ENCODE data around the gene TMBIM1. TPM values are rescaled to one million over a fixed set of nuclear protein-coding genes. Genes with fewer than 3 reads are reported as not detected.
A peak's percentile ranks its signal among the peaks of the same experiment; 100 is the strongest.

TMBIM1 gene
- total RNA-seq, 2 donors from 2014 or later: 273 to 375 TPM

GRCh38 chr2:218280260-218280870, 11.9 kb downstream of the TMBIM1 start:
- peaks cover 50% of the 10 kb centered on the region for H3K36me3 ChIP-seq
- intact Hi-C loops (cut with DNase I): no loop called here
- TF ChIP-seq CTCF (IDR thresholded peaks at IDR 0.05): no peak
- no peak for DNase-seq
- H3K27me3 ChIP-seq: no peaks in the 10 kb centered on the region
- no peak overlapping the region for H3K9ac ChIP-seq (ENCODE audit: low read depth in 2 of 2, low read length in 2 of 2)
- H3K4me1 ChIP-seq: peaks cover 14% of the 10 kb centered on the region
- no peaks in the 10 kb centered on the region for H3K9me3 ChIP-seq
- no peak overlapping the region for H3K27ac ChIP-seq
- no peak overlapping the region for H3K4me3 ChIP-seq

GRCh38 chr2:218278531-218279360, 13.6 kb downstream of the TMBIM1 start:
- Histone ChIP-seq H3K4me1 (peaks cover 14% of the 10 kb centered on the region), H3K36me3 (peaks cover 58% of the 10 kb centered on the region), H3K9me3 (no peaks in the 10 kb centered on the region), H3K9ac (ENCODE audit: low read depth in 2 of 2, low read length in 2 of 2) (no peak overlapping the region), H3K4me3 (no peak overlapping the region), H3K27ac (no peak overlapping the region), H3K27me3 (no peaks in the 10 kb centered on the region)
- no peak for TF ChIP-seq CTCF (IDR thresholded peaks at IDR 0.05)
- intact Hi-C loops (cut with DNase I): no loop called here
- no peak for DNase-seq

DNA sequence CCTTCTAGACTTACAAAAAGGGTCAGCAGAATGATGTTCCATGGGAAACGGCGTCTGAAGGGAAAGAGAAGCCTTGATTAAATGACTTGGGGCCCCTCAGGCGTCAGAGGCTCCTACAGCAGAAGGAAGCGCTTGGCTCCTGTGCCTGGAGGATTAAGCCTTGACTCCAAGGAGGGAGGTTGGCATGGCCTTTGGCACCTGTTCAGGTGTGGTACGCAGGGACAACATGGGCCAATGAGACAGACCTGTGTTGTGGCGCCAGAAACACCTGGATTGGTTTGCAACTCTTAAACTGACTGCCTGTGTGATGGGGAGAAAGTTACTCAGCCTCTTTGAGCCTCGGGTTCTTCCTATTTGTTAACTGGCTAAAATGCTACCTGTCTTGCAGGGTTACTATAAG, 14.4 kb downstream of the TMBIM1 start:
- peaks cover 17% of the 10 kb centered on the region for H3K4me1 ChIP-seq
- H3K9ac ChIP-seq (ENCODE audit: low read depth in 2 of 2, low read length in 2 of 2): no peak overlapping the region
- H3K9me3 ChIP-seq: no peaks in the 10 kb centered on the region
- H3K36me3 ChIP-seq: peaks cover 58% of the 10 kb centered on the region
- H3K27ac ChIP-seq: no peak overlapping the region
- no peak for DNase-seq
- no peak for TF ChIP-seq CTCF (IDR thresholded peaks at IDR 0.05)
- no peak overlapping the region for H3K4me3 ChIP-seq
- intact Hi-C loops (cut with DNase I): no loop called here
- no peaks in the 10 kb centered on the region for H3K27me3 ChIP-seq

- intact Hi-C loops (cut with DNase I): no loop called here
- Histone ChIP-seq H3K9ac (ENCODE audit: low read depth in 2 of 2, low read length in 2 of 2) (no peak overlapping the region), H3K36me3 (peaks cover 58% of the 10 kb centered on the region), H3K27me3 (no peaks in the 10 kb centered on the region), H3K9me3 (no peaks in the 10 kb centered on the region), H3K4me3 (no peak overlapping the region), H3K27ac (no peak overlapping the region), H3K4me1 (peaks cover 22% of the 10 kb centered on the region)
- TF ChIP-seq CTCF (IDR thresholded peaks at IDR 0.05): no peak
- no peak for DNase-seq
These were observed 15.1 kb downstream of the TMBIM1 start for GRCh38 chr2:218276986-218277755.

DNA sequence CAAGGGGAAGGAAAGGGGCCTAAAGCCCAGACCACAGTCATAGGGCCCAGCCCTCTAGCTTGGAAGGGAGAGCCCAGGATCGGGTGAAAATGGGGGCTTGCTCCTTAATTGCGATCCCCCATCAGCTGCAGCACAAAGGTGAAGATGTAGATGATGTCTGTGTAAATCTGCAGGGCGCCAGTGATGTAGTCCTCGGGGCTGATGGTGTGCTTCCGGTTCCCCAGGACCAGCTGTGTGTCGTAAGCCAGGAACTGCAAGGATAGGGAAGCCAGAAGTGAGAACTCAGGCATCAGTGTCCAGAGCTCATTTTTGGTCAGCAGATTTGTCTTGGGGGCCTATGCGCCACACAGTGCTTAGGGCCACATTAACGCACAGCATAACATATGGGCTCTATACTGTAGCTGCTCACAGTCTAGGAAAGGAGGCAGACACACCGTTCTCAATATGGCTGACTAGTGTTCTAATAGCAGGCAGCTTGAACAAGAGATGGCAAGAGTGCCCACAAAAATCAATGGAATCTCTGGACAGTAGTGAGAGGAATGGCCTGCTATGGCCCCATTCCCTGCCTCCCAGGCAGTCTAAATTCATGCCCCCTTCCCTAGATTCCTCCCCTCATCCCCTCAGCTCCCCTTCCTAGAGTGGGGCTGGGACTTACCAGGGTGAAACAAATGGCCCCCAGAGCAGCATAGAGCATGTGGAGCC, 16.8 kb downstream of the TMBIM1 start:
- peaks cover 46% of the 10 kb centered on the region for H3K36me3 ChIP-seq
- intact Hi-C loops (cut with DNase I): no loop called here
- H3K9ac ChIP-seq (ENCODE audit: low read depth in 2 of 2, low read length in 2 of 2): peak overlapping the region in 1 of 2 donors; percentile 51
- no peak for DNase-seq
- no peaks in the 10 kb centered on the region for H3K27me3 ChIP-seq
- no peak for TF ChIP-seq CTCF (IDR thresholded peaks at IDR 0.05)
- H3K9me3 ChIP-seq: no peaks in the 10 kb centered on the region
- H3K4me1 ChIP-seq: peaks cover 24% of the 10 kb centered on the region
- H3K27ac ChIP-seq: no peak overlapping the region
- H3K4me3 ChIP-seq: no peak overlapping the region
